22Rv1 (cell line): Measurements from ENCODE around the gene SNX6.

Experiments used
- ZFX ChIP-seq: fragments of 450-650 bp; IDR thresholded peaks from 2 replicates; pipeline ENCODE4 v1.6.1; 2017; ENCODE audit warnings: antibody characterized with exemption, borderline replicate concordance
- TF ChIP-seq, protein P1 (sequence below): fragments of 450-650 bp; IDR thresholded peaks from 2 replicates; pipeline ENCODE4 v1.5.1; 2017; ENCODE audit warnings: mild to moderate bottlenecking

DNA sequence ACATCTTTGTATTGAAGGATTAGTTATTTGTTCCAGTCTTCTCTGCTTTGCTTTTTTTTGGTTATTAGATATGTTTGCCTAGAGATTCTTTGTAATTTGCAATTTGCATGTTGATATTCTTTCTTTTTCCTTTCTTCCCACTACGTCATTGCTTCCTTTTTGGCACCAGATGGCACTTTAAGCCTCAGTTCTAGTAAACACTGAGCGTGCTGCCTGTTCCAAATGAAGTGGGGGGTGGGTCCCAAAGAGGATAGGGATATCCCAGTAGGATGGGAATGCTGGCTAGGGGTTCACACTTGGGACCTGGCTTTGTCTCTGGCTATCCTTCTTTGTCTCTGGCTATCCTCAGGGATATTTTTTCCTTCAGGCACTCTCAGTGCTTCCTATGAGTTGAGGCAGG is 107.5 kb downstream of the SNX6 start:
- TF ChIP-seq, protein P1, sequence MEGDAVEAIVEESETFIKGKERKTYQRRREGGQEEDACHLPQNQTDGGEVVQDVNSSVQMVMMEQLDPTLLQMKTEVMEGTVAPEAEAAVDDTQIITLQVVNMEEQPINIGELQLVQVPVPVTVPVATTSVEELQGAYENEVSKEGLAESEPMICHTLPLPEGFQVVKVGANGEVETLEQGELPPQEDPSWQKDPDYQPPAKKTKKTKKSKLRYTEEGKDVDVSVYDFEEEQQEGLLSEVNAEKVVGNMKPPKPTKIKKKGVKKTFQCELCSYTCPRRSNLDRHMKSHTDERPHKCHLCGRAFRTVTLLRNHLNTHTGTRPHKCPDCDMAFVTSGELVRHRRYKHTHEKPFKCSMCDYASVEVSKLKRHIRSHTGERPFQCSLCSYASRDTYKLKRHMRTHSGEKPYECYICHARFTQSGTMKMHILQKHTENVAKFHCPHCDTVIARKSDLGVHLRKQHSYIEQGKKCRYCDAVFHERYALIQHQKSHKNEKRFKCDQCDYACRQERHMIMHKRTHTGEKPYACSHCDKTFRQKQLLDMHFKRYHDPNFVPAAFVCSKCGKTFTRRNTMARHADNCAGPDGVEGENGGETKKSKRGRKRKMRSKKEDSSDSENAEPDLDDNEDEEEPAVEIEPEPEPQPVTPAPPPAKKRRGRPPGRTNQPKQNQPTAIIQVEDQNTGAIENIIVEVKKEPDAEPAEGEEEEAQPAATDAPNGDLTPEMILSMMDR, result no peak
- TF ChIP-seq ZFX, result no peak
